ENCODE data around the gene GBF1. TPM values are rescaled to one million over a fixed set of nuclear protein-coding genes. Genes with fewer than 3 reads are reported as not detected.

GBF1 gene
- polyA plus RNA-seq, 1 donor from 2014 or later, result 14.9 TPM

DNA sequence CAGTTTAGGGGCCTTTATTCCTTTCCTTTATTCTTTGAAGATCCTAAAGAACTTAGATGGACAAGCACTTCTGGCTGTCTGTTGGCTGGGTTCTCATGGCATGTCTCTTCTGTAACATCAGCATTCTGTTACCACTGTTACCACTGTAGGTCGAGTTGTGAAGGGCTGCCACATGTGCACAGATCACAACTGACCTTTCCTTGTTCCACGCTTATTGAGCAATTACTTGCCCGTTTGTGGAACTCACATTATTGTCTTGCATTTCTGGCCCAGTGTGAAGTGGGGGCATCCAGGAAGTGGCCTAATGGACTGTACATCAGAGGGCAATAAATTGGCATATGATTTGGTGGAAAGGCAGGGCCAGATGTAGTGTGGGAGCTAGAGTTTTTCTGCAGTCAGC lies 23.7 kb downstream of the GBF1 start:
- H3F3A ChIP-seq (ENCODE audit: insufficient read depth, low read length, poor library complexity, severe bottlenecking), result no peaks in the 10 kb centered on the region
- no peak overlapping the region for H3K4me3 ChIP-seq (ENCODE audit: low read length)
- H3K36me3 ChIP-seq (ENCODE audit: insufficient read depth, low read length), result no peaks in the 10 kb centered on the region
- no peak overlapping the region for H2AFZ ChIP-seq (ENCODE audit: low read depth, low read length)
- no peaks in the 10 kb centered on the region for H3K9me3 ChIP-seq (ENCODE audit: low read length)
- H3K27me3 ChIP-seq (ENCODE audit: insufficient read depth, low read depth, low read length), result no peaks in the 10 kb centered on the region
- no peaks in the 10 kb centered on the region for H3K9me2 ChIP-seq (ENCODE audit: insufficient read depth, low read length)
- no peak overlapping the region for H3K4me2 ChIP-seq (ENCODE audit: low read length)
- H3K79me2 ChIP-seq (replicated peaks; ENCODE audit: insufficient read depth, low read length), result peaks cover 22% of the 10 kb centered on the region
- H3K27ac ChIP-seq (ENCODE audit: low read length), result no peak overlapping the region
- TF ChIP-seq EZH2 (IDR thresholded peaks at IDR 0.05; ENCODE audit: borderline replicate concordance, insufficient read depth, low read length, poor library complexity, severe bottlenecking), result no peak
- H3K9ac ChIP-seq (ENCODE audit: low read length), result no peak overlapping the region
- H4K20me1 ChIP-seq (ENCODE audit: insufficient read depth), result no peaks in the 10 kb centered on the region

- no peak for TF ChIP-seq SMC3 (conservative IDR thresholded peaks at IDR 0.05; ENCODE audit: poor library complexity)
- no peak for TF ChIP-seq RAD21 (conservative IDR thresholded peaks at IDR 0.05)
- TF ChIP-seq, protein P1, sequence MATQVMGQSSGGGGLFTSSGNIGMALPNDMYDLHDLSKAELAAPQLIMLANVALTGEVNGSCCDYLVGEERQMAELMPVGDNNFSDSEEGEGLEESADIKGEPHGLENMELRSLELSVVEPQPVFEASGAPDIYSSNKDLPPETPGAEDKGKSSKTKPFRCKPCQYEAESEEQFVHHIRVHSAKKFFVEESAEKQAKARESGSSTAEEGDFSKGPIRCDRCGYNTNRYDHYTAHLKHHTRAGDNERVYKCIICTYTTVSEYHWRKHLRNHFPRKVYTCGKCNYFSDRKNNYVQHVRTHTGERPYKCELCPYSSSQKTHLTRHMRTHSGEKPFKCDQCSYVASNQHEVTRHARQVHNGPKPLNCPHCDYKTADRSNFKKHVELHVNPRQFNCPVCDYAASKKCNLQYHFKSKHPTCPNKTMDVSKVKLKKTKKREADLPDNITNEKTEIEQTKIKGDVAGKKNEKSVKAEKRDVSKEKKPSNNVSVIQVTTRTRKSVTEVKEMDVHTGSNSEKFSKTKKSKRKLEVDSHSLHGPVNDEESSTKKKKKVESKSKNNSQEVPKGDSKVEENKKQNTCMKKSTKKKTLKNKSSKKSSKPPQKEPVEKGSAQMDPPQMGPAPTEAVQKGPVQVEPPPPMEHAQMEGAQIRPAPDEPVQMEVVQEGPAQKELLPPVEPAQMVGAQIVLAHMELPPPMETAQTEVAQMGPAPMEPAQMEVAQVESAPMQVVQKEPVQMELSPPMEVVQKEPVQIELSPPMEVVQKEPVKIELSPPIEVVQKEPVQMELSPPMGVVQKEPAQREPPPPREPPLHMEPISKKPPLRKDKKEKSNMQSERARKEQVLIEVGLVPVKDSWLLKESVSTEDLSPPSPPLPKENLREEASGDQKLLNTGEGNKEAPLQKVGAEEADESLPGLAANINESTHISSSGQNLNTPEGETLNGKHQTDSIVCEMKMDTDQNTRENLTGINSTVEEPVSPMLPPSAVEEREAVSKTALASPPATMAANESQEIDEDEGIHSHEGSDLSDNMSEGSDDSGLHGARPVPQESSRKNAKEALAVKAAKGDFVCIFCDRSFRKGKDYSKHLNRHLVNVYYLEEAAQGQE (IDR thresholded peaks at IDR 0.05; ENCODE audit: borderline replicate concordance), result no peak
- TF ChIP-seq MXI1 (conservative IDR thresholded peaks at IDR 0.05; ENCODE audit: poor library complexity, severe bottlenecking), result no peak
- TF ChIP-seq EP300 (conservative IDR thresholded peaks at IDR 0.05; ENCODE audit: poor library complexity, severe bottlenecking), result no peak
- TF ChIP-seq TAF1 (IDR thresholded peaks at IDR 0.05; ENCODE audit: low read depth), result no peak
- no peak for TF ChIP-seq EZH2 (IDR thresholded peaks at IDR 0.05; ENCODE audit: borderline replicate concordance, insufficient read depth, low read length, poor library complexity, severe bottlenecking)
- no peak for TF ChIP-seq POLR2AphosphoS5 (IDR thresholded peaks at IDR 0.05)
- TF ChIP-seq CTCF (IDR thresholded peaks at IDR 0.05; ENCODE audit: poor library complexity, severe bottlenecking), result no peak
- no peaks in the 10 kb centered on the region for H3K9me2 ChIP-seq (ENCODE audit: insufficient read depth, low read length)
- no peak overlapping the region for H3K4me2 ChIP-seq (ENCODE audit: low read length)
- H3K9me3 ChIP-seq (ENCODE audit: low read length), result no peaks in the 10 kb centered on the region
- no peaks in the 10 kb centered on the region for H3F3A ChIP-seq (ENCODE audit: insufficient read depth, low read length, poor library complexity, severe bottlenecking)
- H4K20me1 ChIP-seq (ENCODE audit: insufficient read depth), result no peaks in the 10 kb centered on the region
- H3K36me3 ChIP-seq (ENCODE audit: insufficient read depth, low read length), result no peaks in the 10 kb centered on the region
- H3K27ac ChIP-seq (ENCODE audit: low read length), result no peak overlapping the region
- peaks cover 13% of the 10 kb centered on the region for H3K79me2 ChIP-seq (replicated peaks; ENCODE audit: insufficient read depth, low read length)
- no peak overlapping the region for H3K4me3 ChIP-seq (ENCODE audit: low read length)
- H3K27me3 ChIP-seq (ENCODE audit: insufficient read depth, low read depth, low read length), result no peaks in the 10 kb centered on the region
- no peak overlapping the region for H3K9ac ChIP-seq (ENCODE audit: low read length)
- H2AFZ ChIP-seq (ENCODE audit: low read depth, low read length), result no peak overlapping the region
Observed at GRCh38 chr10:102274062-102274461, 28.7 kb downstream of the GBF1 start.

DNA sequence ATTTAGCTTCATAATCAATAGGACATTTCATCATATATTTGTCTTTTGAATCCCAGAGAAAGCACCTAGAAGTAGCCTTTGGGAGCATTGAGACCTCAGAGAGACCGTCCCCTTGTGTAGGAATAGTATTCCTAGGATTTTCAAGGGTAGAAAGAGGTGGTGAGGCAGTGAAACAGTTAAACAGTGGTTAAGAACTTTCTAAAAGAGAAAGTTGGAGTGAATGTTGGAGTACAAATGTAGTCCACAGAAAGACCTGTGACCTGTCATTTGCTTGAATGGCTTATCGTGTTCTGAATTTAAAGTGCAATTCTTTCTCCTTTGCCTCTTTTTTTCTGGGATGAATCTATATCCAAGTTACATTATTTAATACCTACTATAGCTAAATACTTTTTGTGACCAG lies 30.0 kb downstream of the GBF1 start:
- H3F3A ChIP-seq (ENCODE audit: insufficient read depth, low read length, poor library complexity, severe bottlenecking), result no peaks in the 10 kb centered on the region
- no peak overlapping the region for H3K4me3 ChIP-seq (ENCODE audit: low read length)
- no peaks in the 10 kb centered on the region for H3K36me3 ChIP-seq (ENCODE audit: insufficient read depth, low read length)
- TF ChIP-seq SMC3 (conservative IDR thresholded peaks at IDR 0.05; ENCODE audit: poor library complexity) (no peak), RAD21 (conservative IDR thresholded peaks at IDR 0.05) (no peak), EZH2 (IDR thresholded peaks at IDR 0.05; ENCODE audit: borderline replicate concordance, insufficient read depth, low read length, poor library complexity, severe bottlenecking) (no peak), EP300 (conservative IDR thresholded peaks at IDR 0.05; ENCODE audit: poor library complexity, severe bottlenecking) (no peak), CTCF (IDR thresholded peaks at IDR 0.05; ENCODE audit: poor library complexity, severe bottlenecking) (no peak), MXI1 (conservative IDR thresholded peaks at IDR 0.05; ENCODE audit: poor library complexity, severe bottlenecking) (no peak), TAF1 (IDR thresholded peaks at IDR 0.05; ENCODE audit: low read depth) (no peak), POLR2AphosphoS5 (IDR thresholded peaks at IDR 0.05) (no peak)
- TF ChIP-seq, protein P1 (IDR thresholded peaks at IDR 0.05; ENCODE audit: borderline replicate concordance), result no peak
- H3K27me3 ChIP-seq (ENCODE audit: insufficient read depth, low read depth, low read length), result no peaks in the 10 kb centered on the region
- H3K27ac ChIP-seq (ENCODE audit: low read length), result no peak overlapping the region
- H3K4me2 ChIP-seq (ENCODE audit: low read length), result no peak overlapping the region
- H3K9ac ChIP-seq (ENCODE audit: low read length), result no peak overlapping the region
- H2AFZ ChIP-seq (ENCODE audit: low read depth, low read length), result no peak overlapping the region
- no peaks in the 10 kb centered on the region for H3K9me3 ChIP-seq (ENCODE audit: low read length)
- no peaks in the 10 kb centered on the region for H3K9me2 ChIP-seq (ENCODE audit: insufficient read depth, low read length)
- H4K20me1 ChIP-seq (ENCODE audit: insufficient read depth), result no peaks in the 10 kb centered on the region
- peaks cover 18% of the 10 kb centered on the region for H3K79me2 ChIP-seq (replicated peaks; ENCODE audit: insufficient read depth, low read length)

All from neural cell (in vitro differentiated cells).